Activated CD4-positive, alpha-beta memory T cell treated with anti-CD3 and anti-CD28 coated beads, Interleukin-2, amount 10 ng/mL, durations not matched to agents 7 days and 5 days (primary cell): ENCODE results near the gene NCK2. TPM values are rescaled to one million over a fixed set of nuclear protein-coding genes. Genes with fewer than 3 reads are reported as not detected.
"Not testable (repeated sequence)": the region's sequence is repeated elsewhere in the genome, so short reads cannot be mapped to it uniquely, and the experiment has no call there.

Experiments used
- CTCF ChIA-PET: fragments of 350-600 bp; sonication (Branson Sonifier 250); formaldehyde crosslinking; loops from one replicate; lab custom pipeline; 2021; ENCODE audit warnings: antibody characterized with exemption, inconsistent platforms; lab: Charles Lee
- POLR2A ChIA-PET: fragments of 350-600 bp; sonication (Branson Sonifier 250); formaldehyde crosslinking; loops from one replicate; lab custom pipeline; 2021; ENCODE audit warnings: antibody characterized with exemption; lab: Charles Lee
- DNase-seq: peaks from one replicate; pipeline ENCODE4 v3.0.0-alpha.2; 2020
- H3K27ac Mint-ChIP-seq: one replicate; pipeline ENCODE4 v1.8.0; 2021; ENCODE audit warnings: mild to moderate bottlenecking, mixed read lengths
- H3K27me3 Mint-ChIP-seq: one replicate; pipeline ENCODE4 v1.8.0; 2021; ENCODE audit warnings: mixed read lengths
- H3K36me3 Mint-ChIP-seq: one replicate; pipeline ENCODE4 v1.8.0; 2021; ENCODE audit warnings: low read depth, mixed read lengths
- H3K4me1 Mint-ChIP-seq: one replicate; pipeline ENCODE4 v1.8.0; 2021; ENCODE audit warnings: mixed read lengths
- H3K4me3 Mint-ChIP-seq: one replicate; pipeline ENCODE4 v1.8.0; 2021; ENCODE audit warnings: mild to moderate bottlenecking, mixed read lengths
- H3K9me3 Mint-ChIP-seq: one replicate; pipeline ENCODE4 v1.8.0; 2021; ENCODE audit warnings: mixed read lengths
- total RNA-seq, 2 experiments: library from RNA; stranded (reverse); gene quantifications; one replicate each; pipeline ENCODE4 v1.2.3, GENCODE V29; 2021

Gene NCK2
- total RNA-seq, 2 experiments from 2014 or later, result 70.8 to 75.9 TPM

DNA sequence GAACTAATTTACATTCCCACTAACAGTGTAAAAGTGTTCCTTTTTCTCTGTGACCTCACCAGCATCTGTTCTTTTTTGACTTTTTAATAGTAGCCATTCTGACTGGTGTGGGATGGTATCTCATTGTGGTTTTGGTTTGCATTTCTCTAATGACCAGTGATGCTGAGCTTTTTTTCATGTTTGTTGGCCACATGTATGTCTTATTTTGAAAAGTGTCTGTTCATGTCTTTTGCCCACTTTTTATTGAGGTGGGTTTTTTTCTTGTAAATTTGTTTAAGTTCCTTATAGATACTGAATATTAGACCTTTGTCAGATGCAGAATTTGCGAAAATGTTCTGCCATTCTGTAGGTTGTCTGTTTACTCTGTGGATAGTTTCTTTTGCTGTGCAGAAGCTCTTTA, 153.0 kb downstream of the NCK2 start:
- H3K4me3 Mint-ChIP-seq, DNase-seq, H3K27ac Mint-ChIP-seq, H3K27me3 Mint-ChIP-seq, POLR2A ChIA-PET: not testable (repeated sequence)
- Mint-ChIP-seq H3K9me3 (peaks cover 23% of the 10 kb centered on the region), H3K36me3 (peaks cover 88% of the 10 kb centered on the region), H3K4me1 (peaks cover 16% of the 10 kb centered on the region)
- CTCF ChIA-PET, result interaction anchor here (1.0 kb wide), 1 partner anchor 119 kb away, joined by 4 read pairs; no protein-coding TSS in a partner anchor

GRCh38 chr2:105903051-105903674, 158.5 kb downstream of the NCK2 start:
- Mint-ChIP-seq H3K27me3 (no peaks in the 10 kb centered on the region), H3K36me3 (peaks cover 46% of the 10 kb centered on the region), H3K9me3 (peaks cover 19% of the 10 kb centered on the region), H3K4me1 (peaks cover 27% of the 10 kb centered on the region), H3K4me3 (no peak overlapping the region), H3K27ac (no peak overlapping the region)
- no peak for DNase-seq
- CTCF ChIA-PET, result interaction anchor here (0.9 kb wide), 1 partner anchor 116 kb away, joined by 3 read pairs; no protein-coding TSS in a partner anchor
- POLR2A ChIA-PET, result interaction anchor here (1.0 to 1.6 kb wide), 2 partner anchors 32 to 156 kb away, joined by 3 to 5 read pairs; no protein-coding TSS in a partner anchor

GRCh38 chr2:105904938-105905337, 160.2 kb downstream of the NCK2 start:
- POLR2A ChIA-PET, result interaction anchor here (0.7 kb wide), 1 partner anchor 51 kb away, joined by 4 read pairs; no protein-coding TSS in a partner anchor
- Mint-ChIP-seq H3K4me1 (peaks cover 27% of the 10 kb centered on the region), H3K27me3 (no peaks in the 10 kb centered on the region), H3K27ac (no peak overlapping the region), H3K4me3 (no peak overlapping the region), H3K9me3 (peaks cover 8% of the 10 kb centered on the region), H3K36me3 (peaks cover 30% of the 10 kb centered on the region)
- DNase-seq, result no peak
- CTCF ChIA-PET, result no interaction called here

- H3K4me3 Mint-ChIP-seq, result no peak overlapping the region
- no peaks in the 10 kb centered on the region for H3K27me3 Mint-ChIP-seq
- H3K36me3 Mint-ChIP-seq, result peaks cover 17% of the 10 kb centered on the region
- CTCF ChIA-PET, result interaction anchor here (1.3 kb wide), 1 partner anchor 13 kb away, joined by 3 read pairs; no protein-coding TSS in a partner anchor
- peaks cover 6% of the 10 kb centered on the region for H3K9me3 Mint-ChIP-seq
- H3K27ac Mint-ChIP-seq, result no peak overlapping the region
- H3K4me1 Mint-ChIP-seq, result peaks cover 24% of the 10 kb centered on the region
- POLR2A ChIA-PET, result interaction anchor here (0.9 kb wide), 1 partner anchor 188 kb away, joined by 3 read pairs; no protein-coding TSS in a partner anchor
- no peak for DNase-seq
Observed at GRCh38 chr2:105906481-105906880, 161.8 kb downstream of the NCK2 start.

DNA sequence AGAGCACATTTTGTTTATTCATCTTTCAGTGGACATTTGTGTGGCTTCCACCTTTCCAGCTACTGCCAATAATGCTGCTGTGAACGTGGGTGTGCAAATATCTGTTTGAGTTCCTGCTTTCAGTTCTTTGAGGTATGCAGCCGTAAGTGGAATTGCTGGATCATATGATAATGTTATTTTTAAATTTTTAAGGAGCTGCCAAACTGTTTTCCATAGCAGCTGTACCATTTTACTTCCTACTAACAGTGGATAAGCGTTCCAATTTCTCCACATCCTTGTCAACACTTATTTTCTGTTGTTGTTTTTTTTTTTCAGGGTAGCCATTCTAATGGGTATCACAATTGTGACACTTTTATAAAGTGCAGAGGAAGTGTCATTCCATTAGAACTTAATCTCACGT, 162.5 kb downstream of the NCK2 start:
- Mint-ChIP-seq H3K36me3 (peaks cover 16% of the 10 kb centered on the region), H3K9me3 (peaks cover 5% of the 10 kb centered on the region), H3K4me3 (no peak overlapping the region), H3K4me1 (peaks cover 29% of the 10 kb centered on the region), H3K27me3 (no peaks in the 10 kb centered on the region), H3K27ac (no peak overlapping the region)
- ChIA-PET POLR2A (interaction anchor here (0.9 kb wide), 1 partner anchor 187 kb away, joined by 3 read pairs; no protein-coding TSS in a partner anchor), CTCF (interaction anchor here (1.3 kb wide), 1 partner anchor 13 kb away, joined by 3 read pairs; no protein-coding TSS in a partner anchor)
- no peak for DNase-seq

- POLR2A ChIA-PET, result no interaction called here
- Mint-ChIP-seq H3K4me1 (peaks cover 30% of the 10 kb centered on the region), H3K27me3 (no peaks in the 10 kb centered on the region), H3K9me3 (peaks cover 7% of the 10 kb centered on the region), H3K27ac (no peak overlapping the region), H3K4me3 (no peak overlapping the region), H3K36me3 (peaks cover 8% of the 10 kb centered on the region)
- CTCF ChIA-PET, result no interaction called here
- DNase-seq, result no peak
Observed at GRCh38 chr2:105909215-105909614, 164.5 kb downstream of the NCK2 start.

DNA sequence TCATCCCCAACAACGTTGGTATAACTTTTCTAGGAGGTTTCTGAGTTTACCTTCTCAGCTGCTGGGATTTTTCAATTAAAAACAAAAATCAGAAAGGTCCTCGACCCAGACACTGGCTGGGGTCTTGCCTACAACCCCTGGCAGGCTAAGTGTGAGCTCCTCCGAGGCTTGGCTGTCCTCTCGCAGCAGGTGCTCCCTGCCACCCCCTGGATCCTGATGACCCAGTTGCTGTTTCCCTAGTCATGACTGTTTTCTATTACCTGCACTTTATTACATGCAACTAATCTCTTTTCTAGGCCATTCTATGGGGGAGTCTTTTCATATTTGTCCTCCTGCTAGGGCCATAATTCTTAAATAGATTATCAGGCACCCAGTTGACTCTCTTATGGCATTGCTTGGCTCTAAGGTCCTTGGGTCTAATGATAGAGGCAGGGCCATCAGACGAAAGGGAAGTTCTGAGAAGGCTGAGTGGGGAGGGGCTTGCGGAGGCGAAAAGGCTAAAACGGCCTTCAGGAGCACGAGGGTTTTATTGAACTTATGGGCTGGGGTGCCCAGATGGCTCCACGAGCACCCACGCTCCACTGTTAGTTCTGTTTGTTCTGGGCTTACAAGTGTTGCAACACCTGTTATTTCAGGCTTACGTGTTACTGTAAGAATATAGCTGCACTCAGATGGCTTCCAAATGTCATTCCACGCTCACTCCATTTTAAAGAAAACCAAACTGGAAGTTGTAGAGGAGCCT, 166.0 kb downstream of the NCK2 start:
- Mint-ChIP-seq H3K4me1 (peaks cover 21% of the 10 kb centered on the region), H3K27me3 (no peaks in the 10 kb centered on the region), H3K4me3 (no peak overlapping the region), H3K27ac (no peak overlapping the region), H3K9me3 (peaks cover 16% of the 10 kb centered on the region), H3K36me3 (peaks cover 10% of the 10 kb centered on the region)
- DNase-seq, result no peak
- ChIA-PET POLR2A (no interaction called here), CTCF (no interaction called here)

- no peak overlapping the region for H3K4me3 Mint-ChIP-seq
- ChIA-PET CTCF (no interaction called here), POLR2A (no interaction called here)
- peaks cover 10% of the 10 kb centered on the region for H3K36me3 Mint-ChIP-seq
- DNase-seq, result no peak
- no peaks in the 10 kb centered on the region for H3K27me3 Mint-ChIP-seq
- H3K4me1 Mint-ChIP-seq, result peaks cover 19% of the 10 kb centered on the region
- H3K27ac Mint-ChIP-seq, result no peak overlapping the region
- H3K9me3 Mint-ChIP-seq, result peaks cover 16% of the 10 kb centered on the region
Observed at GRCh38 chr2:105911425-105911824, 166.7 kb downstream of the NCK2 start.

DNA sequence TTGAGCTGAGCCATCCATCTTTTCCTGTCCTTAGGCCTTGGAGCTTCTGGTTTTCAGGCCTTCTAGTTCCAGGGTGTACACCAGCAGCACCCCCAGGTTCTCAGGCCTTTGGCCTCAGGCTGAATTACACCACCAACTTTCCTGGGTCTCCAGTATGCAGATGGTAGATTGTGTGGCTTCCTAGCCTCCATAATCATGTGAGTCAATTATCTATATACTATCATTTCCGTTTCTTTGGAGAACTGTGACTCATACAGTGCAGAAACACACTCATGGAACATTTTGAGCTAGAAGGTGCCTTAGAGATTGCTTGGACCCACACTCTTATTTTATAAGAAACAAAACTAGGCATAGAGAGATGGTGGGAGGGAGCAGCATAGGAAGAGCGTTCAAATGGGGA, 167.4 kb downstream of the NCK2 start:
- no peak for DNase-seq
- Mint-ChIP-seq H3K4me1 (peaks cover 12% of the 10 kb centered on the region), H3K27ac (no peak overlapping the region), H3K9me3 (peaks cover 16% of the 10 kb centered on the region), H3K36me3 (peaks cover 7% of the 10 kb centered on the region), H3K4me3 (no peak overlapping the region), H3K27me3 (no peaks in the 10 kb centered on the region)
- ChIA-PET POLR2A (no interaction called here), CTCF (interaction anchor here (0.7 kb wide), 1 partner anchor 15 kb away, joined by 3 read pairs; no protein-coding TSS in a partner anchor)

- CTCF ChIA-PET, result no interaction called here
- peaks cover 7% of the 10 kb centered on the region for H3K36me3 Mint-ChIP-seq
- DNase-seq, result no peak
- peaks cover 14% of the 10 kb centered on the region for H3K9me3 Mint-ChIP-seq
- peaks cover 12% of the 10 kb centered on the region for H3K4me1 Mint-ChIP-seq
- H3K27me3 Mint-ChIP-seq, result no peaks in the 10 kb centered on the region
- H3K4me3 Mint-ChIP-seq, result no peak overlapping the region
- no peak overlapping the region for H3K27ac Mint-ChIP-seq
- POLR2A ChIA-PET, result no interaction called here
Observed at GRCh38 chr2:105915005-105915558, 170.4 kb downstream of the NCK2 start.

- Mint-ChIP-seq H3K36me3 (peaks cover 15% of the 10 kb centered on the region), H3K4me1 (peaks cover 5% of the 10 kb centered on the region), H3K27ac (no peak overlapping the region), H3K9me3 (peaks cover 23% of the 10 kb centered on the region), H3K4me3 (no peak overlapping the region), H3K27me3 (no peaks in the 10 kb centered on the region)
- no peak for DNase-seq
- CTCF ChIA-PET, result no interaction called here
- POLR2A ChIA-PET, result no interaction called here
Observed at GRCh38 chr2:105917226-105917625, 172.5 kb downstream of the NCK2 start.

DNA sequence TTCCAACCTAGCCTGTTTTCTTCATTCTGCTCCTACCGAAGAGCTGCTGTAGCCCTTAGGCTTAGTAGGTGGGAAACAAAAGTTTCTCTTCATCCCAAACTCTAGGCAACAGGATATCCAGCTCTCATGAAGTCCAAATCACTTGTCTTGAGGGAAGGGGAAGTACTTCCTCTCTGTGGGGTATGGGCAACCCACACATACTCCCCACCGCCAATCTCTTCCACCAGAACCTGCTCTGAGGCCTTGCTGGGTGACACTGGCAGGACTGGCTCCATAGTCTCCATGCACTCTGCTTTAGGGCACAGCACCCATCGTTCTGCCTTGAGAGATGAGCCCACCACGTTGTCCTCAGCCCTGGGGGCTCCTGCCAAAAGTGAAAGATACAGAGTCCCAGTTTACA, 173.0 kb downstream of the NCK2 start:
- H3K27me3 Mint-ChIP-seq, result no peaks in the 10 kb centered on the region
- peaks cover 25% of the 10 kb centered on the region for H3K9me3 Mint-ChIP-seq
- ChIA-PET CTCF (no interaction called here), POLR2A (no interaction called here)
- H3K27ac Mint-ChIP-seq, result no peak overlapping the region
- no peak overlapping the region for H3K4me3 Mint-ChIP-seq
- DNase-seq, result no peak
- peaks cover 17% of the 10 kb centered on the region for H3K36me3 Mint-ChIP-seq
- H3K4me1 Mint-ChIP-seq, result peaks cover 2% of the 10 kb centered on the region
